HCT116 (cell line): Measurements from ENCODE around the gene ADCK1. TPM values are rescaled to one million over a fixed set of nuclear protein-coding genes. Genes with fewer than 3 reads are reported as not detected.

Experiments
- ATAC-seq: fragments of 200-7000 bp; cut with Tn5 transposase; 2 replicates; pipeline ENCODE4 v1.9.1; 2020; ENCODE audit warnings: mild to moderate bottlenecking, moderate library complexity
- BruUV-seq: library from RNA; stranded (reverse); fragments of 400-500 nt; replicated peaks from 2 replicates; lab custom pipeline; 2021; lab: Mats Ljungman, UMichigan
- CTCF ChIA-PET: fragments of 300-600 bp; sonication (Branson Sonifier 250); formaldehyde crosslinking; loops from one replicate; lab custom pipeline; 2021; ENCODE audit warnings: antibody characterized with exemption; lab: Charles Lee
- POLR2A ChIA-PET: fragments of 300-600, 350-600 bp; sonication (Branson Sonifier 250); formaldehyde crosslinking; loops from one replicate; lab custom pipeline; 2021; ENCODE audit warnings: antibody characterized with exemption; lab: Charles Lee
- RAD21 ChIA-PET, 2 experiments: fragments of 300-600 bp; sonication (Branson Sonifier 250); formaldehyde crosslinking; loops; one replicate each; lab custom pipeline; 2023; ENCODE audit warnings: low total read pairs in 2 of 2; ENCODE audit not compliant: uncharacterized antibody in 2 of 2, unreplicated experiment in 2 of 2, low non-redundant PET in 1 of 2; lab: Charles Lee
- DNase-seq: peaks from one replicate; pipeline ENCODE4 v3.0.0-alpha.2; 2010; ENCODE audit warnings: low read depth, low spot score
- H2AFZ ChIP-seq: fragments of 200-600 bp; shearing (Covaris generic), sonication (generic); 2 replicates; pipeline ENCODE4 v1.6.1; 2017; ENCODE audit warnings: low read depth, mixed run types, mixed read lengths, antibody characterized with exemption, low read length; ENCODE audit not compliant: poor library complexity, severe bottlenecking
- H3K27ac ChIP-seq: 2 replicates; pipeline ENCODE4 v1.5.1; 2012; ENCODE audit warnings: low read depth, low read length
- H3K27me3 ChIP-seq: fragments of 200-600 bp; sonication (generic); 2 replicates; pipeline ENCODE4 v1.6.1; 2016; ENCODE audit warnings: mixed run types, low read length, mixed read lengths; ENCODE audit not compliant: insufficient read depth
- H3K36me3 ChIP-seq, 2 experiments: fragments of 200-500 bp in 1 of 2; fragments of 200-600 bp in 1 of 2; sonication (Bioruptor generic) in 1 of 2; sonication (generic) in 1 of 2; 2 replicates each; pipeline versions ENCODE4 v1.5.1 to v1.6.1; 2014 to 2016; ENCODE audit warnings: low read length in 2 of 2, inconsistent platforms in 1 of 2, mixed read lengths in 1 of 2, mixed run types in 1 of 2; ENCODE audit not compliant: insufficient read depth in 2 of 2, control insufficient read depth in 1 of 2
- H3K4me1 ChIP-seq, 2 experiments: fragments of 200-600 bp in 1 of 2; sonication (generic) in 1 of 2; 2 replicates each; pipeline versions ENCODE4 v1.5.1 to v1.6.1; 2012 to 2017; ENCODE audit warnings: low read length in 2 of 2, inconsistent platforms in 1 of 2, mild to moderate bottlenecking in 1 of 2, mixed read lengths in 1 of 2, mixed run types in 1 of 2, moderate library complexity in 1 of 2; ENCODE audit not compliant: insufficient read depth in 2 of 2, control insufficient read depth in 1 of 2
- H3K4me2 ChIP-seq: fragments of 200-600 bp; sonication (generic); 2 replicates; pipeline ENCODE4 v1.6.1; 2017; ENCODE audit warnings: mixed run types, low read length, mixed read lengths
- H3K4me3 ChIP-seq, 2 experiments: fragments of 200-600 bp in 1 of 2; sonication (generic) in 1 of 2; replicated peaks in 1 of 2; 2 replicates each; pipeline ENCODE4 v1.5.1; 2011 to 2016; ENCODE audit warnings: low read length in 2 of 2, control low read depth in 1 of 2, low read depth in 1 of 2, mild to moderate bottlenecking in 1 of 2, mixed read lengths in 1 of 2, mixed run types in 1 of 2
- H3K79me2 ChIP-seq: fragments of 200-600 bp; sonication (generic); 2 replicates; pipeline ENCODE4 v1.6.1; 2017; ENCODE audit warnings: mild to moderate bottlenecking, mixed run types, low read length, moderate library complexity, mixed read lengths; ENCODE audit not compliant: insufficient read depth
- H3K9ac ChIP-seq: fragments of 200-600 bp; sonication (generic); 2 replicates; pipeline ENCODE4 v1.6.1; 2016; ENCODE audit warnings: low read length, mixed read lengths
- H3K9me2 ChIP-seq: fragments of 200-600 bp; sonication (generic), shearing (Covaris generic); 2 replicates; pipeline ENCODE4 v1.6.1; 2017; ENCODE audit warnings: mixed run types, mild to moderate bottlenecking, moderate library complexity; ENCODE audit not compliant: insufficient read depth
- H3K9me3 ChIP-seq, 2 experiments: fragments of 200-500 bp in 1 of 2; fragments of 200-600 bp in 1 of 2; sonication (Bioruptor generic) in 1 of 2; sonication (generic) in 1 of 2; 2 replicates each; pipeline ENCODE4 v1.6.1; 2014 to 2017; ENCODE audit warnings: low read length in 2 of 2, mixed read lengths in 2 of 2, inconsistent platforms in 1 of 2, low read depth in 1 of 2, mild to moderate bottlenecking in 1 of 2, mixed run types in 1 of 2, moderate library complexity in 1 of 2; ENCODE audit not compliant: control insufficient read depth in 1 of 2, insufficient read depth in 1 of 2
- H4K20me1 ChIP-seq: fragments of 200-600 bp; sonication (generic), shearing (Covaris generic); 2 replicates; pipeline ENCODE4 v1.6.1; 2017; ENCODE audit warnings: mixed run types, mild to moderate bottlenecking, moderate library complexity; ENCODE audit not compliant: insufficient read depth
- CEBPB ChIP-seq: IDR thresholded peaks from 2 replicates; pipeline ENCODE4 v1.6.1; 2012; ENCODE audit warnings: low read depth
- EGR1 ChIP-seq: IDR thresholded peaks from 2 replicates; pipeline ENCODE4 v1.6.1; 2012; ENCODE audit warnings: low read depth
- ELF1 ChIP-seq: IDR thresholded peaks from 2 replicates; pipeline ENCODE4 v1.6.1; 2012; ENCODE audit warnings: low read depth, borderline replicate concordance
- EZH2 ChIP-seq: fragments of 200-600 bp; sonication (generic); IDR thresholded peaks from 2 replicates; pipeline ENCODE4 v1.6.1; 2017; ENCODE audit warnings: antibody characterized with exemption, mixed run types
- EZH2phosphoT487 ChIP-seq: fragments of 200-600 bp; IDR thresholded peaks from 2 replicates; pipeline ENCODE4 v1.6.1; 2018; ENCODE audit warnings: antibody characterized with exemption, borderline replicate concordance
- FOSL1 ChIP-seq: IDR thresholded peaks from 2 replicates; pipeline ENCODE4 v1.6.1; 2012; ENCODE audit warnings: low read depth
- POLR2AphosphoS5 ChIP-seq: IDR thresholded peaks from 2 replicates; pipeline ENCODE4 v1.6.1; 2011; ENCODE audit warnings: mild to moderate bottlenecking, low read depth, low read length, moderate library complexity
- SRF ChIP-seq: IDR thresholded peaks from 2 replicates; pipeline ENCODE4 v1.6.1; 2012; ENCODE audit warnings: low read depth
- TCF7L2 ChIP-seq: IDR thresholded peaks from 2 replicates; pipeline ENCODE4 v1.7.0; 2011; ENCODE audit warnings: borderline replicate concordance, inconsistent platforms; ENCODE audit not compliant: insufficient read depth, insufficient read length; ENCODE audit errors: extremely low read depth
- ZFX ChIP-seq: fragments of 450-650 bp; IDR thresholded peaks from 2 replicates; pipeline ENCODE4 v1.6.1; 2017
- intact Hi-C: fragments of 100-400 bp; cut with micrococcal nuclease; formaldehyde crosslinking; loops from 2 replicates; pipeline ENCODE4 v1.10.0; 2022
- total RNA-seq: library from RNA; stranded (reverse); gene quantifications from one replicate; pipeline ENCODE4 v1.2.1, GENCODE V29; 2021; ENCODE audit not compliant: unreplicated experiment

The ADCK1 gene
- total RNA-seq, 1 experiment from 2014 or later: 6.0 TPM

- intact Hi-C loops: no loop called here
- ATAC-seq (no peak), DNase-seq (no peak)
- Histone ChIP-seq H3K27ac (no peak overlapping the region), H3K4me2 (no peak overlapping the region), H3K9ac (no peak overlapping the region), H3K27me3 (no peaks in the 10 kb centered on the region), H3K9me3 (no peaks in the 10 kb centered on the region), H3K36me3 (no peaks in the 10 kb centered on the region), H3K79me2 (no peaks in the 10 kb centered on the region), H2AFZ (no peak overlapping the region), H3K4me3 (no peak overlapping the region), H3K4me1 (no peaks in the 10 kb centered on the region), H3K9me2 (no peaks in the 10 kb centered on the region), H4K20me1 (no peaks in the 10 kb centered on the region)
- no peak for TF ChIP-seq EGR1
- no TSS peak for BruUV-seq
- POLR2A ChIA-PET: no interaction called here
- CTCF ChIA-PET: no interaction called here
- RAD21 ChIA-PET: no interaction called here
Observed at GRCh38 chr14:77964586-77964985, 164.7 kb downstream of the ADCK1 start.

DNA sequence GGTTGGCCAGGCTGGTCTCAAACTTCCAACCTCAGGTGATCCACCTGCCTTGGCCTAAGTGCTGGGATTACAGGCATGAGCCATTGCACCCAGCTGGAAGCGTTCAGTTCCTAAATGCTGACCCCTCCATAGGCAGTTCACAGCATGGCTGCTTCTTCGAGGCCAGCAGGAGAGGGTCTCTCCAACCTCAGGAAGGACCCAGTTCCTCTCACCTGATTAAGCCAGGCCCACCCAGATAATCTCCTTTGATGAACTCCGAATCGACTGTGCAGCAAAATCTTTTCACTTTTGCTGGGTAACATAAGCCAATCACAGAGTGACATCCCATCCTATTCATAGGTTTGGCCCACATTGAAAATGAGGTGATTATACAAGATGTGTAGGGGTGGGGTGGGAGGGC, 165.1 kb downstream of the ADCK1 start:
- TF ChIP-seq FOSL1 (no peak), EZH2 (no peak), EGR1 (no peak), POLR2AphosphoS5 (no peak), ZFX (no peak), SRF (no peak), ELF1 (no peak), TCF7L2 (no peak), EZH2phosphoT487 (no peak), CEBPB (no peak)
- Histone ChIP-seq H3K4me1 (no peaks in the 10 kb centered on the region), H3K9me2 (no peaks in the 10 kb centered on the region), H3K9ac (no peak overlapping the region), H3K36me3 (no peaks in the 10 kb centered on the region), H3K27ac (no peak overlapping the region), H4K20me1 (no peaks in the 10 kb centered on the region), H2AFZ (no peak overlapping the region), H3K9me3 (no peaks in the 10 kb centered on the region), H3K27me3 (no peaks in the 10 kb centered on the region), H3K4me3 (no peak overlapping the region), H3K4me2 (no peak overlapping the region), H3K79me2 (no peaks in the 10 kb centered on the region)
- CTCF ChIA-PET: no interaction called here
- ATAC-seq (no peak), DNase-seq (no peak)
- no TSS peak for BruUV-seq
- RAD21 ChIA-PET: no interaction called here
- POLR2A ChIA-PET: no interaction called here
- intact Hi-C loops: no loop called here
